Measurements from ENCODE around the gene ZBTB8OS.
"Not testable (repeated sequence)": the region's sequence is repeated elsewhere in the genome, so short reads cannot be mapped to it uniquely, and the experiment has no call there.

The ZBTB8OS gene

DNA sequence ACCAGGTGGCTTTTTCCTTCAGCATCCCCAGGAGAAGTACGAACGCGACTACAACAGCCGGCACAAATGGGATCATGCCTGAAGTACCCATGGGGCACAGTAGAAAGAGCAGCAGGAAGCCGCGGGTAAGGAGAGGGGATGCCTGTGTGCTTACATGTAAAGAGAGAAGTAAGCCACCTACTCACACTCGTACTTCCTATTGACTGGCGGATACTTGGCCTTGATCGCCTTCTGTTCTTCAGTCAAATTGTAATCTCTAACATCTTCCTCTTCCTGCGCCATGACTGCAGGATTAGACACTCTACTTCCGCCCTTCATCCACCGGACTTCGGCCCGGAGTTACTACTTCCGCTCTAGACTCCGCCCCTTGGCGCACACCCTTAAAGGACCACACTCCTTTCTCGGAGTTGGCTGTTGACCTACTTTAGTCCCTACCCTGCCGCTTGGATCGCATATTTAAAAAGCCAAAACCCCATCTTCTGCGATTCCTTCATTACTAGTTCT, at the start of gene ZBTB8OS:
Gene ZBTB8OS (minus strand): TSS at position 303 of the 504 bp plus-strand sequence. CDS start 21 bp downstream, at position 282.
- DNase-seq (ENCODE audit: low spot score): peak; percentile 83

DNA sequence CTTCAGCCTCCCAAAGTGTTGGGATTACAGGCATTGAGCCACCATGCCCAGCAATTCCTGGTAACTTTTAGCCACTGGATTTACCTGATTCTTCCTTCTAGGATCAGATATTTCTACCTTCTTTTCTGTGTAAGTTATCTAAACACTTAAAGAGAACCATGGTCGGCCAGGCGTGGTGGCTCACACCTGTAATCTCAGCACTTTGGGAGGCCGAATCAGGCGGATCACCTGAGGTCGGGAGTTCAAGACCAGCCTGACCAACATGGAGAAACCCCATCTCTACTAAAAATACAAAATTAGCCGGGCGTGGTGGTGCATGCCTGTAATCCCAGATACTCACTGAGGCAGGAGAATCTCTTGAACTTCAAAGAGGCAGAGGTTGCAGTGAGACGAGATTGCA, 46.6 kb upstream of the ZBTB8OS start:
- not testable (repeated sequence) for DNase-seq (ENCODE audit: low spot score)

DNA sequence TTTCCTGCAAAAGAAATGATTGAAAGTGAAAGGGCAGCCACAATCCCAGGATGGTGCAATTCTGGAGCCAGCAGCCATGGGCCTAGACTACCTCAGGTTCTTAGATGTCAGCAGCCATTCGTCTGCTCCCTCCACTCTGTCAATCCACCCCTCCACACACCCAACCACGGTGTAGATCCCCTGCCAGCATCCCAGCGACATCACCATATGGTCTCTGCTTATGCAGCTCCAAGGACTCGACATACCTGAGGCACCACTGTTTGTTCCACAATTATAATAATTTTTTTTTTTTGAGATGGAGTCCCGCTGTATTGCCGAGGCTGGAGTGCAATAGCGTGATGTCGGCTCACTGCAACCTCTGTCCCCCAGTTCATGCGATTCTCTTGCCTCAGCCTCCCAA, 45.7 kb upstream of the ZBTB8OS start:
- DNase-seq (ENCODE audit: low spot score): no peak

DNA sequence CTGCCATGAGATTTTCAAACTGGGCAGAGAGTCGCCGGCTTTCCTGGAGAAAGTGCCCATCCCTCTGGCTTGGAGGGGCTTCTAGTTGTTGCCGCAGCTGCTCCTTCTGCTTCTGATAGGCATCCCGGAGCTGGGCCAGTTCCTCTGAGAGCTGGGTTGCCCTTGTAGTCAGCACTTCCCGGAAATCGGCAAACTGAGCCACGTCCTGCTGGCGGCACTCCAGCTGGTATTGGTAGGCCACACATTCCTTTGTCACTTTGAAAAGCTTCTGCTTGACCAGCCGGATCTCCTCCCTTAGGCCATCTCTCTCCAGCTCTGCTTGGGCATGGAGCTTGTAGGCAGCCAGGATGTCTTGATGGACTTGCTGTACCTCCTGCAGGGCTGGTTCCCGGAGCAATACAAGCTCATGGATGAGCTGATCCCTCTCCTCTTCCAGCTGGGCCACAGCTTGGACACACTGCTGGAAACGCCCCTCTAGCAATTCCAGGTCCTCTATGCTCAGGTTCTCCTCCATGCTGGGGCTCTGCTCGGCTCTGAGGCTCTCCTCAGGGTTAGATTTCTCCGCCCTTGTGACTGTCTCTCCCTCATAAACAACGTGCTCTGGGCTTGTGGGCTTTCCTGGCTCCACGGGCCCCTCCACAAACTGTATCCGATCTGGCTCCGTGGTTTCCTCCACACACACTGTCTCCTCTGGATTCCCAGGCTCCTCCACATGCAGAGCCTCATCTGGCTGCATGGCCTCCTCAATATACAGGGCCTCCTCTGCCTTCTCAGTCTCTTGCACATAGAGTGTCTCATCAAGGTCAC, 45.0 kb upstream of the ZBTB8OS start:
- DNase-seq (ENCODE audit: low spot score): no peak

DNA sequence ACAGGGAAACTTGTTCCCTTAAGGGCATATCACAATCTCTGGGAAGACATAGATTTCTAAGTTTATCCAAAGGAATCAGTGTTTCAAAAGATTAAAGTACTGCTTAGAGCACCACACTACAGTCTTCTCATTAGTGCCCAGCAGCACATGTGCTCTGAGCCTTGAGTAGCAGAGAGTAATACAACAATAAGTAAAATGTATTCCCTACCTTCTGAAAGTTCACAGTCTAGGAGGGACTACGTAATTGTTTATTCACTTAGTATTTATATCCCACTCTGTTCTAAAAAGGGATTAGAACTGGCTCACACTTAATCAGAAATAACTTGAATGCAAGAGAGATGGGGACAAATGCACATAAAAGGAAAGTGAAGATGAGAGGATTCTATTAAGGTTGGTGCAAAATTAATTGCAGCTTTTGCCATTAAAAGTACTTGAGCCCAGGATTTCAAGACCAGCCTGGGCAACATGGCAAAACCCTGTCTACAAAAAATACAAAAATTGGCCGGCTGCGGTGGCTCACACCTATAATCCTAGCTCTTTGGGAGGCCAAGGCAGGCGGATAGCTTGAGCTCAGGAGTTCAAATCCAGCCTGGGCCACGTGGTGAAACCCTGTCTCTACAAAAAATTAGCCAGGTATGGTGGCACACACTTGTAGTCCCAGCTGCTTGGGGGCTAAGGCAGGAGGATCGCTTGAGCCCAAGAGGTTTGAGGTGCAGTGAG, 43.3 kb upstream of the ZBTB8OS start:
- no peak for DNase-seq (ENCODE audit: low spot score)

DNA sequence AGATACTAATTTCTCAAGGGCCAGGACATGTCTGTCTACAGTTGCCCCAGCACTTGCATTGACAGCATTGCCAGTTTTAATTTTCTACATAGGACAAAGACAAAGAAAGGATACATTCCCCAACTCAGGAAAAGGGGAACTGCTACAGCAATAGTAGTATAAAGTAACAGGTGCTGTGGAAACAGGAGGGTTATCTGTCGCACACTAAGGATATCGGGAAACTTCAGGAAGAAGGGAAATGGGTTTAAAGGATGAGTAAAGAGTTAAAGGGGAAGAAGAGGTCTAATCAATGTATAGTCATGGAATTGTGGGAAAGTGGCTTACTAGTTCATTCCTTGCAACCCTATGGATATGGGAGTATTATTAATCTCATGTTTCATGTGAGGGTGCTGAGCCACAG, 36.0 kb upstream of the ZBTB8OS start:
- no peak for DNase-seq (ENCODE audit: low spot score)

DNA sequence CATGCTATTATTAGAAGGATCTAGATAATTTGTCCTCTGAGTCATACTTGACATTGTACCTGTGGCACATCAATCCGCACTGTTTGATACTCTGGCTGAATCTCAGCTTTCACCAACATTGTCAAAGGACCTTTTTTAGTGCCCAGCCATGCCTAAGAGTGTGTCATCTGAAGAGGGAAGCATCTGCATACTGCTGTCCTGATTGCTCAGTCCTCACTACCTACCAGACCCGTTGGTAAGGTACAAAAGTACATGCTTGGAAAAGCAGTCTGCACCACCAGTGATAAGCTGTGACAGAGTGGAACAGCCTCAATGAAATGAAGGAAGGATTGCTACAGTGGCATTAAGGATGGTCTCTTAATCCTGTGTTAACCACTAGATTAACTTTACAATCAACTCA, 35.1 kb upstream of the ZBTB8OS start:
- DNase-seq (ENCODE audit: low spot score): no peak

DNA sequence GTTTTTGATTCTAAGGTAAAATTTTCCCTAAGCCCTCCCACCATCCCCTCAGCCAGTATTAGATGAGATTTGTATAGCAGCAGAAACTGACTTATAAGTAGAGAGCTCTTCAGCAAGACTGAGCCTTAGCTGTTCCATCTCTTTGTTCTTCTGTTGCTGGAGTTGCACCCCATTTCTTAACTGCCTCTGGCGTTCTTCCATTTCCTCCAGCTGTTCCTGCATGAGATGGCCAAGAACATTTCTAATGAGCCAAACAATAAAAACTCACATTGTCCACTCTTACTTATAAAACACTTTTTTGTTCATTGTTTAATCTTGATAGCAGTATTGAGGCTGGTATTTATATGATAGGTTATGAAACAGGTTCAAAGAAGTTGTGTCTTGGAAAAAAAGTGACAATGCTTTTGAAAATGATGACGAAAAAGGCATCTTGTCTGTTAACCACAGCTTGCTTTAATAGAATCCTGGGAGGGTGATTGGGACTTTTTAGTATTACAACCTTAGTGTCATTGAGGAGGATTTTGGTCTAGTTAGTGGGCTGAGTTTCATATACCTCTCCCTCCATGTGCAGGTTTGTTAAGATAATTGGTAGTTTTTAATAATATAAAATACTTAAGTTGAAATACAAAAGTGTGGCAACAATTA, 33.9 kb upstream of the ZBTB8OS start:
- DNase-seq (ENCODE audit: low spot score): no peak

DNA sequence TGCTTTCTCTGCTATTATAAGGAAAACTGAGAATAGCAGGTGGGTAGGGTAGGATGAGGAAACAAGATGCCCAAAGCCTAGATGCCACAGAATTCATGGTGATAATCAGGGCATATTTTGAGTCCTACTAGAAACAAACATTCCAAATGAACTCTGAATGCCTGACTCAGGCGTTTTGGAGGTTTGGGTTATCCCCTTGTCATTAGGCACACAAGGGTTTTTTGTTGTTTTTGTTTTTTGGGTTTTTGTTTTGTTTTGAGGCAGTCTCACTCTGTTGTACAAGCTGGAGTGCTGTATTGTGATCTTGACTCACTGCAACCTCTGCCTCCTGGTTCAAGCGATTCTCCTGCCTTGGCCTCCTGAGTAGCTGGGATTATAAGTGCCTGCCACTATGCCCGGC, 33.0 kb upstream of the ZBTB8OS start:
- no peak for DNase-seq (ENCODE audit: low spot score)

DNA sequence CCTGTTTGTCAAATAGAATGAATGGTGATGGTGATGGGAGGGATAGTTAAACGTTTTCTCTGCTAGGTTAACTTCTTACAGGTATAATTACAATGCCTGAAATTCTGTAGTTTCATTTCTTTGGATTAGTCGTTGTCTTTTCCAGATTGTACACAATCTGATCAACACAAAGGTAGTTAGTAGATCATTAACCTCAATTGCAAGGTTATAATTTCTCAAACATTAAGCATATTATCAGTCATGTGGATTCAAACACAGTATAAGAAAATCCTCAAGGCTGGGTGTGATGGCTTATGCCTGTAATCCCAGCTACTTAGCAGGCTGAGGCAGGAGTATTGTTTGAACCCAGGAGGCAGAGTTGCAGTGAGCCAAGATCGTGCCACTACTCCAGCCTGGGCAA, 31.6 kb upstream of the ZBTB8OS start:
- no peak for DNase-seq (ENCODE audit: low spot score)

DNA sequence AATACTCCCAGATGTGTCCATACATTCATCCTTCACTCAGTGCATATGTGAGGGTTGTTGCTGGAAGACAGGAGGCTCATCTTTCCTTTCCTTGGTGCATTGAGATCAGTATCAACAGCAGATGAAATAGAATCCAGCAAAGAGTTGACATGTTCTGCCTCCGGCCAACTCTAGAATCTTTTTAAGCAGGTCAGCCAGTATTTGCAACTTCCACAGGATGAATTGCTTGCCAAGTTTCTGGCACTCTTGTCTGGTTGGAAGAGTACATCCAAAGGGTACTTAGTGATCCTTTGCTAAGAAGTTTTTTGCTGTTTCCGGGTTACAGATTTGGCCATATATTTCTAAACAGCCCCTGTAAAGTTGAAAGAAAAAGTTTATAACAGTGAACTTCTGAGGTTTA, 31.2 kb upstream of the ZBTB8OS start:
- DNase-seq (ENCODE audit: low spot score): no peak

DNA sequence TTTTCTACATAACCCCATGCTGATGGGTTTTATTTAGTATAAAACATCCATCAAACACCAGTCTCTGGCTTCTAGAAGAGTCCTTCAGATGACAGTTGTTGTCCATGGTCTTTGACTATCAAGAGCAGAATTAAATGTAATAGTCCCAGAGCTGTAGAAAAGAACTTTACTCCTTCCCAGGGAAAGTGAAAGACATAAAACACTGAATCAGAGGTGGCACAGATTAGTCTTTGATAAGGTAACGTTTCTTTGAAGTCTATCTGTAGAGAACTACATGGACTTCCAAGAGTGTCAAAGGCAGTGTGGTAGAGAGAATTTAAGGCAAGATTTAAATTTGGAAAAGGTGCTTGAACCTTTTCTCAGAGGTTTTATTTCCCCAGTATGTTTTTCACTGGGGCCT, 30.3 kb upstream of the ZBTB8OS start:
- no peak for DNase-seq (ENCODE audit: low spot score)

DNA sequence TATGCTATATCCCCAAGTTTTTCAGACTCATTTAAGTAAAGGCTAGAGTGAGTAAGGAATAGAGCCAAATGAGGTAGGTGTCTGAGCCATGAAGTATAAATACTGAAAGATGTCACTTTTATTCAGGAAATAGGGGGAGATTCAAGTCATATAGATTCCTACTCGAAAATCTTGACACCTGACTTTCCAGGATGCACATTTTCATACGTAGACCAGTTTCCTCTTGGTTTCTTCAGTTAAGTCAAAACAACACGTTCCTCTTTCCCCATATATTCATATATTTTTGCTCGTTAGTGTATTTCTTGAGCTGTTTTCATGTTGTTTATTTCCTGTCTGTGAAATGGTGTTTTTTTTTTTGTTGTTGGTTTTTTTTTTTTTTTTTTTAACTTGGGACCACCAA, 29.6 kb upstream of the ZBTB8OS start:
- not testable (repeated sequence) for DNase-seq (ENCODE audit: low spot score)

DNA sequence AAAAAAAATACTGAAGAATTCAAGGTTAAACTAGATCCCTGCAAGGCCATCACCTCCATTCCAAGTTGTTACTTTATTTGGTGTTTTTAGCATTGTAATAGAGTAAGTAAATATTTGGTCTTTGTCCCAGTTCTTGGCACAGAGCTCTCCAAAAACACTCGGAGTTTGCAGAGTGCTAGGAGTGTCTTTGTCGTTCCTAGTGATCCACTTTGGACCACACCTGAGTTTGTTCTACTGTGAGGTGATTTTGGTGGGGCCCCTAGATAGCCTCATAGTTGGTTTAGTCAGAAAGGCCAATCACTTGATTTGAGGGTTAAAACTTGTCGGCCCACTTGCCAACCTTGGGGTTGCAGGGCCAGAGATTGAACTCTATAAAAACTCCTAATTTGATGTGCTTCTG, 26.6 kb upstream of the ZBTB8OS start:
- DNase-seq (ENCODE audit: low spot score): no peak

DNA sequence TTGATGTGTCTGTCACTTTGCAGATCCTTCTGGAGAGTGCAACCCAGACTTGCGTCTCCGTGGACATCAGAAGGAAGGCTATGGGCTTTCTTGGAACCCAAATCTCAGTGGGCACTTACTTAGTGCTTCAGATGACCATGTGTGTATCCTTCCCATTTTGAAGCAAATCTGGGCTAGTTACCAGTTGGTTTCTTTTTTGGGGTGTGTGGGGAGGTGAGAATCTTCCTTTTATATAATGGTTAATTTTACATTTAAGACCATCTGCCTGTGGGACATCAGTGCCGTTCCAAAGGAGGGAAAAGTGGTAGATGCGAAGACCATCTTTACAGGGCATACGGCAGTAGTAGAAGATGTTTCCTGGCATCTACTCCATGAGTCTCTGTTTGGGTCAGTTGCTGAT, 18.4 kb upstream of the ZBTB8OS start:
- not testable (repeated sequence) for DNase-seq (ENCODE audit: low spot score)

DNA sequence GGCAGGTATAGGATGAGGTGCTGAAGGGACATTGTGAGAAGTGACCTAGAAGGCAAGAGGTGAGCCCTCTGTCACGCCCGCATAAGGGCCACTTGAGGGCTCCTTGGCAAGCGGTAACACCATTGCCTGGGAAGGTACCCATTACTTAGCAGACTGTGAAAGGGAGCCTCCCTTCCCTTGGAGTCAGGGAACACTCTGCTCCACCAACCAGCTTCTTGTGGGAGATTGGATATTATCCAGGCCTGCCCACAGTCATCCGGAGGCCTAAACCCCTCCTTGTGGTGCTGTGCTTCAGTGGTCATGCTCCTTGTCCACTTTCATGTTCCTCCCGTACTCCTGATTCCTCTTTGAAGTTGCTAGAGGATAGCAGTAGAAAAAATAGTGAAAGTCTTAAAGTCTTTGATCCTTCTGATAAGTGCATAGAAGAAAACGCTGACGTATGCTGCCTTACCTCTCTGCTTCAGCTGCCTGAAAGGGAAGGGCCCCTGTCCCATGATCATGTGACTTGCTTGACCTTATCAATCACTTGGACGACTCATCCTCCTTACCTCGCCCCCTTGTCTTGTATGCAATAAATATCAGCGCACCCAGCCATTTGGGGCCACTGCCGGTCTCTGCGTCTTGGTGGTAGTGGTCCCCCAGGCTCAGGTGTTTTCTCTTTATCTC, 16.7 kb upstream of the ZBTB8OS start:
- DNase-seq (ENCODE audit: low spot score): no peak

DNA sequence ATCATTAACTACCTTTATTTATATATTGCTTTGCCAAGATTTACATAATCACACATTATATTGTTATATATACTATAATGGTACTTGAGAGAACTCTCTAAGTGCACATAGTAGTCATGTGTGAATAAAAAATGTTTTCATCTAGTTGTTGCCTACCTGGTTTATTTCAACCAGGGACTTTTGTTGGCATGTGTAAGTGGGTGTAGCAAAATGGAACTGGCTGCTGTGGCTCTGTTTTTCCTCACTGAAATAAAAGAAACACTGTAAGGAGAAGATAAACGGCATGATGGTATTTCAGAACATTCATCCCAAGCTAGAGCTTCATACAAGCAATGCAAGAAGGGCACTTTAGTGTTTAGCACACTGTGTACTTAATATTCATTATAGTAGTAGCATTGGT, 15.6 kb upstream of the ZBTB8OS start:
- no peak for DNase-seq (ENCODE audit: low spot score)

DNA sequence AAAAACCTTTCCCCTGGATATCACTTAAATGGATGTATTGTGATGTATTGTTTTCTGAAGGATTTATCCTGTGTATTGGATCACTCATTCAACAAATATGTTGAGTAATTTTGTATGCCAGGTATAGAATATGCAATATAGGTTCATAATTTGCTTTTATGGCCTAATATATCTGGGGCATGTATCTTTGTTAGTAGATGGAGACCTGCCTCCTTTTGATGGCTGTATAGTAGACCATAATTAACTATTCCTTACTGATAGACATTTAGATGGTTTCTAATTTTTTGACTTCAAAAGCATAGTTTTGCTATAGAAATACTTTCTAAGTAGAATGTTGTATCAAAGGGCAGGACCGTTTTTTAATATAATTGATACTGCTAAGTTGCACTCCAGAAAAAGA, 9.2 kb upstream of the ZBTB8OS start:
- no peak for DNase-seq (ENCODE audit: low spot score)

DNA sequence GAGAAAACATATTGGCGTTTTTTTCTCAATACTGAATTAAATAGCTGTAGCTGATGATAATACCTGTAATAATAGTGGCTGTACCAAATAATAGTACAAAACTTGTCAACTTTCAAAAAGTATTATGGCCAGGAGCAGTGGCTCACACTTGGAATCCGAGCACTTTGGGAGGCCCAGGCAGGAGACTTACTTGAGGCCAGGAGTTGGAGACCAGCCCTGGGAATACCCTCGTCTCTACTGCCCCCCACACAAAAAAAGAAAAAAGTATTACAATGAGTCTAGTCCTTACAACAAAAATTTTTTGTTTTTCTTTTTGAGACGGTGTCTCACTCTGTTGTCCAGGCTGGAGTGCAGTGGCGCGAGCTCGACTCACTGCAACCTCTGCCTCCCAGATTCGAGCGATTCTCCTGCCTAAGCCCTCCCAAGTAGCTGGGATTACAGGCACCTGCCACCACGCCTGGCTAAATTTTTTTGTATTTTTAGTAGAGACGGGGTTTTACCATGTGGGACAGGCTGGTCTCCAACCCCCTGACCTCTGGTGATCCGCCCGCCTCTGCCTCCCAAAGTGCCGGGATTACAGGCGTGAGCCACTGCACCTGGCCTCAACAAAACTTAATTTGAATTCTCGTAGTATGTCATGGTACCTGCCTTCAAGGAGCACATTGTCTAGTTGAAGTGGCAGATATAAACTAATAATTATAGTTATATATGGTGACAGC, 2.1 kb upstream of the ZBTB8OS start:
- DNase-seq (ENCODE audit: low spot score): no peak

DNA sequence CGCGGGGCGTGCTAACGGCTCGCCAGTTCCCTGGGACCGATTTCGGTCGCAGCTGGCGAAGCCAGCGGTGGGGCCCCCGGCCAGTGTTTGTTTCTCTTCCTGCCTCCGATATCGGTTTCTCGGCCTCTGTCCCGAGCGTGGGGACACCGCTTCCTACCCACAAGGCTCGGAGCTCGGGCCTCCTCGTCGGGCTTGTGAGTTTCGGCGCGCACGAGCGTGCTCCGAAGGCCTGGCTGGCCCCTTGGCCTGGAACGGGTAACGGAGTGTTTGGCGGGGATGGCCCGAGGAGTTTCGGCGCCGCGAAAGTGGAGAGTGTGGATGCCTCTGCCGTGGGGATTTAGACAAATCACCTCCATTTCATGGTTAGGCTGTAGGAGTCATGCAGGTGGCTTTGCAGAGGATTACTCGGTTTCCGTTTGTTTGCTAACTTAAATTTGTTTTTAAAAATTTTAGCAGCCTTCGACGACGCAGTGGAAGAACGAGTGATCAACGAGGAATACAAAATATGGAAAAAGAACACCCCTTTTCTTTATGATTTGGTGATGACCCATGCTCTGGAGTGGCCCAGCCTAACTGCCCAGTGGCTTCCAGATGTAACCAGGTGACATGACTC, 1.2 kb upstream of the ZBTB8OS start:
- no peak for DNase-seq (ENCODE audit: low spot score)

DNA sequence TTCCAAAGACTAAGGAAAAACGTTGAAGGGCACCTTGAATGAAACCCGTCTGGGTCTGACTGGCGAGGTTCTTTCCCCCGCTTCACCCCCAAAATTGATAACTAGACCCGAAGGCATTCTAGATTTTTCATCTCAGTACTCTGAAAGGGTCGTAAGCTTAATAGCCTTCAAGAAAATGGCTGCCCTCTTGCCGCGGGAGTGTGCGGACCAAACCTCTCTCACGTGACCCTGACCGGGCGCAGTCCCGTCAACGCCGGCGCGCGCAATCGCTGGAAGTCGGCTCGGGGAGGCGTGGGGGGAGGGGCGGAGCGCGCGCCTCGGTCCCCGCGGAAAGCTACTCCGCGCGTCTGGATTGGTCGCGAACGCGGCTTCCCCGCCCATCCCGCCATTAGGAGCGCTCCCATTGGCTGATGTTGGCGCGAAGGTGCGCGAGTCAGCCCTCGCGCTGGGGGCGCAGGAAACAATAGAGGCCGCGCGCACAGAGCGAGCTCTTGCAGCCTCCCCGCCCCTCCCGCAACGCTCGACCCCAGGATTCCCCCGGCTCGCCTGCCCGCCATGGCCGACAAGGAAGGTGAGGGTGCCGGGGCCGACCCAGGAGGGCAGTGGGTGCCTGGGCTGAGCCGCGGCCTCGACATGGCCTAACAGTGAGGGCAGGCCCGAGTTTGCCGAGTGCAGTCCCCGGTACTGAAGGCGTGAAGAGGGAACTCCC, 556 bp upstream of the ZBTB8OS start, which contains the start of gene RBBP4:
Gene RBBP4 (plus strand): TSS at position 457 of the 709 bp plus-strand sequence. CDS start 99 bp downstream, at position 556.
- DNase-seq (ENCODE audit: low spot score): peak; percentile 95
